SU-DHL-6 (cell line): ENCODE measurements around the gene IQCE.
"Not testable (repeated sequence)": the region's sequence is repeated elsewhere in the genome, so short reads cannot be mapped to it uniquely, and the experiment has no call there.

Source experiments
- H2AFZ ChIP-seq: fragments of 200-600 bp; sonication (generic); 2 replicates; pipeline ENCODE4 v1.6.1; 2014; ENCODE audit warnings: low read depth, mild to moderate bottlenecking, moderate library complexity, mixed read lengths, antibody characterized with exemption, low read length; ENCODE audit not compliant: severe bottlenecking
- H3F3A ChIP-seq: fragments of 200-600 bp; shearing (Covaris generic); 2 replicates; pipeline ENCODE4 v1.6.0; 2016; ENCODE audit warnings: antibody characterized with exemption, mild to moderate bottlenecking; ENCODE audit not compliant: insufficient read depth
- H3K27ac ChIP-seq: fragments of 200-600 bp; sonication (generic); 2 replicates; pipeline ENCODE4 v1.5.1; 2016; ENCODE audit warnings: low read depth, mild to moderate bottlenecking, low read length, moderate library complexity, mixed read lengths
- H3K27me3 ChIP-seq: fragments of 200-600 bp; sonication (generic), shearing (Covaris generic); 2 replicates; pipeline ENCODE4 v1.6.0; 2014; ENCODE audit warnings: mild to moderate bottlenecking, low read length
- H3K36me3 ChIP-seq: fragments of 200-600 bp; sonication (generic); 2 replicates; pipeline ENCODE4 v1.6.1; 2014; ENCODE audit warnings: mild to moderate bottlenecking, low read length, mixed read lengths
- H3K4me2 ChIP-seq: fragments of 300-600, 200-600 bp; shearing (Covaris generic), sonication (generic); 2 replicates; pipeline ENCODE4 v1.6.0; 2014; ENCODE audit warnings: low read length, low read depth, mild to moderate bottlenecking; ENCODE audit not compliant: poor library complexity, severe bottlenecking
- H3K4me3 ChIP-seq: fragments of 200-600 bp; sonication (generic); 2 replicates; pipeline ENCODE4 v1.5.1; 2014; ENCODE audit warnings: antibody characterized with exemption, low read length, mild to moderate bottlenecking, mixed read lengths; ENCODE audit not compliant: insufficient read depth, poor library complexity, severe bottlenecking
- H3K79me2 ChIP-seq: fragments of 200-600 bp; sonication (generic); 2 replicates; pipeline ENCODE4 v1.6.1; 2014; ENCODE audit warnings: mild to moderate bottlenecking, low read length, moderate library complexity; ENCODE audit not compliant: insufficient read depth
- H3K9ac ChIP-seq: fragments of 200-600 bp; sonication (generic); 2 replicates; pipeline ENCODE4 v1.7.0; 2014; ENCODE audit warnings: mild to moderate bottlenecking, low read length
- H3K9me2 ChIP-seq: fragments of 200-600 bp; sonication (generic); replicated peaks from 2 replicates; pipeline ENCODE4 v1.6.1; 2014; ENCODE audit warnings: low read length; ENCODE audit not compliant: insufficient read depth
- H3K9me3 ChIP-seq: fragments of 200-600 bp; sonication (generic); 2 replicates; pipeline ENCODE4 v1.6.1; 2014; ENCODE audit warnings: low read length, mixed read lengths; ENCODE audit not compliant: insufficient read depth
- H4K20me1 ChIP-seq: fragments of 200-600 bp; sonication (generic); 2 replicates; pipeline ENCODE4 v1.6.1; 2014; ENCODE audit warnings: low read depth, mild to moderate bottlenecking, antibody characterized with exemption, low read length, moderate library complexity, mixed read lengths
- CTCF ChIP-seq: fragments of 200-600 bp; sonication (generic); IDR thresholded peaks from one replicate; pipeline ENCODE4 v1.5.1; 2017; ENCODE audit warnings: antibody characterized with exemption, mild to moderate bottlenecking, low read length, moderate library complexity; ENCODE audit not compliant: insufficient read depth, poor library complexity, severe bottlenecking
- EZH2phosphoT487 ChIP-seq: fragments of 200-600 bp; sonication (generic), shearing (Covaris generic); conservative IDR thresholded peaks from 2 replicates; pipeline ENCODE4 v1.6.1; 2018; ENCODE audit warnings: mild to moderate bottlenecking, antibody characterized with exemption, low read length, moderate library complexity, mixed read lengths

The IQCE gene

GRCh38 chr7:2589341-2589740, 30.6 kb downstream of the IQCE start:
- Histone ChIP-seq H3K79me2 (no peaks in the 10 kb centered on the region), H3K27me3 (no peaks in the 10 kb centered on the region), H2AFZ (no peak overlapping the region), H3K4me3 (no peak overlapping the region), H3K9ac (no peak overlapping the region), H3K27ac (no peak overlapping the region), H3F3A (no peaks in the 10 kb centered on the region), H3K36me3 (no peaks in the 10 kb centered on the region), H3K4me2 (no peak overlapping the region), H4K20me1 (no peaks in the 10 kb centered on the region), H3K9me2 (no peaks in the 10 kb centered on the region), H3K9me3 (no peaks in the 10 kb centered on the region)
- no peak for TF ChIP-seq CTCF
- TF ChIP-seq EZH2phosphoT487 = no peak

- not testable (repeated sequence) for H3K4me2 ChIP-seq, H3K79me2 ChIP-seq, H3F3A ChIP-seq, H3K9me3 ChIP-seq, H3K27me3 ChIP-seq, H3K36me3 ChIP-seq, H3K9ac ChIP-seq, H3K9me2 ChIP-seq, H3K4me3 ChIP-seq, H4K20me1 ChIP-seq, H2AFZ ChIP-seq, H3K27ac ChIP-seq
Measured at GRCh38 chr7:2589941-2590340, 31.2 kb downstream of the IQCE start.

DNA sequence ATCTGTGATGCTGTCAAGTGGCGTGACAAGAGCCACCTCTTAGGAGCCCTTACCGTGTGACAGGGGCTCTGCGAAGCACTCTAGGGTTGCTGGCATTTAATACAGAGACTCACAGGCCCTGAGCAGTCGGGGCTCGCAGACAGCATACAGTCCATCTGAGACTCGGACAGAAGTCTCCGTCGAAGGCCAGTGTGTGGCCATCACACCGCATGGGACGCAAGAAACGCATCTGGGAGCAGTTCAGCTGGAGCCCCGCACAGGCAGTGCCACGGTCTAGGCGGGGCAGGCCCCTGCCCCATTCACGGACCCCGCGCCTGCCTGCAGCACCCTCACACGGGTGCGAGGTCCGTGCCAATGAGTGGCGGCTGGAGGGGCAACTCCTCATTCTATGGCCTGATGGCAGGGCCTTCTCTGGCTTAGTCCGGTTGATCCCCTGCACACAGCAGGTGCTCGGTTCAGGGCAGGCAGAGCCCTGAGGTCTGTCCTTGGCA, 33.6 kb downstream of the IQCE start:
- no peak overlapping the region for H2AFZ ChIP-seq
- H4K20me1 ChIP-seq = no peaks in the 10 kb centered on the region
- no peaks in the 10 kb centered on the region for H3K36me3 ChIP-seq
- H3K4me3 ChIP-seq = no peak overlapping the region
- TF ChIP-seq CTCF (no peak), EZH2phosphoT487 (no peak)
- H3K79me2 ChIP-seq = no peaks in the 10 kb centered on the region
- no peak overlapping the region for H3K4me2 ChIP-seq
- H3K9me3 ChIP-seq = no peaks in the 10 kb centered on the region
- no peaks in the 10 kb centered on the region for H3K27me3 ChIP-seq
- no peaks in the 10 kb centered on the region for H3F3A ChIP-seq
- H3K9me2 ChIP-seq = no peaks in the 10 kb centered on the region
- no peak overlapping the region for H3K27ac ChIP-seq
- no peak overlapping the region for H3K9ac ChIP-seq

DNA sequence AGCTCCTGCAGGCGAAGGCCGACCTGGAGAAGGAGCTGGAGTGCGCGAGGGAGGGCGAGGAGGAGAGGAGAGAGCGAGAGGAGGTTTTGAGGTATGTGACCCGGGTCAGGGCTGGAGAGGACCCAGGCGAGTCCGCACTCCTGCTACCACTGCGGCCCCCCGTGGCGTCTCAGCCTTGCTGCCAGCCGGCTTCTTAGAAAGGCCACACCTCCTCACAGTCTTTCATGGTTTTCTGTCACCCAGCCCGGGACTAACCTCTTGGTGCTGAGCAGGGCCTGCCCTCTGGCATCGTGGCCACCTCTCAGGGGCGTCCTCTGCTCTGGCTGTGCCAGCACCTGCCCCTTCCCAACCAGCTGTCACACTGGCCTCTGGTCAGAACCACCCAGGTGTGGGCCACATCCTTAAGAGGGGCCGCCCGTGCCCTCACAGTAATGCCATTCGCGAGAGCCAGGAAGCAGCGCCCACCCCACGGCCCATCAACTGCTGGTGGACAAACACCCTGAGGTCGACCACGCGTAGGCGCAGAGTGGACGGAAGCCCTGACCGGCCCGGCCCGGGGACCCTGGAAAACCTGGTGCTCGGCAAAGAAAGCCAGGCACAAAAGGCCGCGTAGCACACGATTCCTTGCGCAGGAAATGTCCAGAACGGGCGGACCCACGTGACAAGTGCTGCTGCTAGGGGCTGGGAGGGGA, 34.4 kb downstream of the IQCE start:
- Histone ChIP-seq H3K79me2 (no peaks in the 10 kb centered on the region), H4K20me1 (no peaks in the 10 kb centered on the region)

More for the DNA sequence above, 34.4 kb downstream of the IQCE start:
- Histone ChIP-seq H3K9me3 (no peaks in the 10 kb centered on the region), H3K9ac (no peak overlapping the region), H3K27ac (no peak overlapping the region), H2AFZ (no peak overlapping the region), H3K27me3 (no peaks in the 10 kb centered on the region), H3K9me2 (no peaks in the 10 kb centered on the region), H3K4me3 (no peak overlapping the region), H3K4me2 (no peak overlapping the region), H3K36me3 (no peaks in the 10 kb centered on the region), H3F3A (no peaks in the 10 kb centered on the region)
- TF ChIP-seq CTCF = no peak
